MCF 10A (cell line): ENCODE data around the gene FOXK1. TPM values are rescaled to one million over a fixed set of nuclear protein-coding genes. Genes with fewer than 3 reads are reported as not detected.

Source experiments
- BruUV-seq: library from RNA; stranded (reverse); fragments of 400-500 nt; replicated peaks from 2 replicates; lab custom pipeline; 2021; lab: Mats Ljungman, UMichigan
- CTCF ChIA-PET: fragments of 300-600 bp; sonication (Branson Sonifier 250); formaldehyde crosslinking; extraction: SDS; loops from one replicate; lab custom pipeline; 2021; ENCODE audit warnings: antibody characterized with exemption, inconsistent platforms; lab: Yijun Ruan, JAX
- POLR2A ChIA-PET: fragments of 300-600, 350-650 bp; sonication (Branson Sonifier 250); formaldehyde crosslinking; extraction: SDS; loops from one replicate; lab custom pipeline; 2020; ENCODE audit warnings: antibody characterized with exemption, inconsistent platforms; lab: Yijun Ruan, JAX
- DNase-seq: peaks from one replicate; pipeline ENCODE4 v3.0.0-alpha.2; 2018; ENCODE audit not compliant: unreplicated experiment
- H3K27ac Mint-ChIP-seq: one replicate; pipeline ENCODE4 v1.8.0; 2022; ENCODE audit warnings: mild to moderate bottlenecking, low read depth, mixed read lengths; ENCODE audit not compliant: unreplicated experiment
- H3K27me3 Mint-ChIP-seq: one replicate; pipeline ENCODE4 v1.8.0; 2022; ENCODE audit warnings: mixed read lengths; ENCODE audit not compliant: insufficient read depth, unreplicated experiment
- H3K36me3 Mint-ChIP-seq: one replicate; pipeline ENCODE4 v1.8.0; 2022; ENCODE audit warnings: mild to moderate bottlenecking, moderate library complexity, mixed read lengths; ENCODE audit not compliant: insufficient read depth, unreplicated experiment
- H3K4me1 Mint-ChIP-seq: one replicate; pipeline ENCODE4 v1.8.0; 2022; ENCODE audit warnings: mixed read lengths; ENCODE audit not compliant: insufficient read depth, unreplicated experiment
- H3K4me3 Mint-ChIP-seq: one replicate; pipeline ENCODE4 v1.8.0; 2022; ENCODE audit warnings: mild to moderate bottlenecking, moderate library complexity, mixed read lengths; ENCODE audit not compliant: unreplicated experiment
- H3K9me3 Mint-ChIP-seq: one replicate; pipeline ENCODE4 v1.8.0; 2022; ENCODE audit warnings: mixed read lengths; ENCODE audit not compliant: unreplicated experiment
- intact Hi-C: fragments of 100-400 bp; cut with micrococcal nuclease; formaldehyde crosslinking; loops from 2 replicates; pipeline ENCODE4 v1.14.1; 2022
- total RNA-seq: library from RNA; stranded (reverse); gene quantifications from 2 replicates; pipeline ENCODE4 v1.2.3, GENCODE V29; 2022
- TF ChIP-seq, protein P1 (sequence below): fragments of 200-600 bp; IDR thresholded peaks from one replicate; pipeline ENCODE4 v1.8.0; 2022; ENCODE audit warnings: antibody characterized with exemption, mild to moderate bottlenecking; ENCODE audit not compliant: unreplicated experiment

FOXK1 gene
- total RNA-seq, 1 experiment from 2014 or later, result 37.7 TPM

DNA sequence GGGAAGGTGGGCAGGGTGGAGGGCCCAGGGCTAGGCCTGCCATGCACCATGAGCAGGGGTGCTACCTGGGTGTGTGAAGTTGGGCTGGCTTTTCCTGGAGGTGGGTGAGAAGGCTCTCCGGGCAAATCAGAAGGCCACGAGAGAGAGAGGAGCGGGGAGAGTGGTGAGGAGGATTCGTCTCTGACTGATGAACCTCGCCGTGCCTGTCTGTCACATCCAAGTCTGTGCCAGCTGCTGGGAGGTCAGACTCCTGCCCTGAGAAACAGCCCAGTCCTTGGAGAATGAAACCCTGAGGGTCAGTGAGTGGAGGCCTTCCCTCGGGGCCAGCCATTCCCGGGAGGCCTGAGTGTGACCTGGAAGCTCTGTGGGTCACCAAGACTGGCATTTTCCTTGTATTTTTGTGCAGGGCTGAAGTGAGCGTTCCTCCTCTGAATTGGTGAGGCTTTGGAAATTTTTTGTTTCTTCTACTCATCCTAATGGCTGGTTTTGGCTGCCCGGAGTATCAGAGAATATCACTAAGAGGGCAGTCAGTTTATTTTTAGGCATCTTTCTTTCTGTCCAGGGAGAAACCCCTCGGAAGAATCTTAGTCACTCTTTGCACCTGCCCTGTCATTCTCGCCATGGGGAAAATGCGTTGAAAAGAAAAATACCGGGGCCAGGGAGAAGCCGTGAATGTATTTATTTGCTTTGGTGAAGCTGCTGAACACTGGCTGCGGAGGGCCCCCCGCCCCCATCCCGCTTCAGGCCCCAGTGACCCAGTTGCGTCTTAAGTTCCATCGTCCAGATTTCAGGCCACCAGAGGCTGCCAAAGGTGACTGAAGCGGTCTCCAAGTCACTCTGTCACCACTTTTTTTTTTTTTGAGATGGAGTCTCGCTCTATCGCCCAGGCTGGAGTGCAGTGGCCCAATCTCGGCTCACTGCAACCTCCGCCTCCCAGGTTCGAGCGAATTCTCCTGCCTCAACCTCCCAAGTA, 86.8 kb downstream of the FOXK1 start:
- intact Hi-C loops, result no loop called here
- no peak for DNase-seq
- H3K9me3 Mint-ChIP-seq, result no peaks in the 10 kb centered on the region
- no peaks in the 10 kb centered on the region for H3K27me3 Mint-ChIP-seq
- CTCF ChIA-PET, result interaction anchor here (0.6 kb wide), 1 partner anchor 10 kb away, joined by 4 read pairs; no protein-coding TSS in a partner anchor
- TF ChIP-seq, protein P1, sequence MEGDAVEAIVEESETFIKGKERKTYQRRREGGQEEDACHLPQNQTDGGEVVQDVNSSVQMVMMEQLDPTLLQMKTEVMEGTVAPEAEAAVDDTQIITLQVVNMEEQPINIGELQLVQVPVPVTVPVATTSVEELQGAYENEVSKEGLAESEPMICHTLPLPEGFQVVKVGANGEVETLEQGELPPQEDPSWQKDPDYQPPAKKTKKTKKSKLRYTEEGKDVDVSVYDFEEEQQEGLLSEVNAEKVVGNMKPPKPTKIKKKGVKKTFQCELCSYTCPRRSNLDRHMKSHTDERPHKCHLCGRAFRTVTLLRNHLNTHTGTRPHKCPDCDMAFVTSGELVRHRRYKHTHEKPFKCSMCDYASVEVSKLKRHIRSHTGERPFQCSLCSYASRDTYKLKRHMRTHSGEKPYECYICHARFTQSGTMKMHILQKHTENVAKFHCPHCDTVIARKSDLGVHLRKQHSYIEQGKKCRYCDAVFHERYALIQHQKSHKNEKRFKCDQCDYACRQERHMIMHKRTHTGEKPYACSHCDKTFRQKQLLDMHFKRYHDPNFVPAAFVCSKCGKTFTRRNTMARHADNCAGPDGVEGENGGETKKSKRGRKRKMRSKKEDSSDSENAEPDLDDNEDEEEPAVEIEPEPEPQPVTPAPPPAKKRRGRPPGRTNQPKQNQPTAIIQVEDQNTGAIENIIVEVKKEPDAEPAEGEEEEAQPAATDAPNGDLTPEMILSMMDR, result no peak
- H3K36me3 Mint-ChIP-seq, result peaks cover 48% of the 10 kb centered on the region
- H3K27ac Mint-ChIP-seq, result no peak overlapping the region
- H3K4me1 Mint-ChIP-seq, result no peaks in the 10 kb centered on the region
- BruUV-seq, result no TSS peak
- H3K4me3 Mint-ChIP-seq, result no peak overlapping the region
- POLR2A ChIA-PET, result interaction anchor here (0.6 kb wide), 1 partner anchor 1431 kb away, joined by 3 read pairs; no protein-coding TSS in a partner anchor

- CTCF ChIA-PET, result no interaction called here
- Mint-ChIP-seq H3K27me3 (no peaks in the 10 kb centered on the region), H3K27ac (no peak overlapping the region), H3K4me1 (peaks cover 8% of the 10 kb centered on the region), H3K9me3 (no peaks in the 10 kb centered on the region), H3K4me3 (no peak overlapping the region), H3K36me3 (peaks cover 44% of the 10 kb centered on the region)
- POLR2A ChIA-PET, result no interaction called here
- intact Hi-C loops, result no loop called here
- TF ChIP-seq, protein P1, result no peak
- BruUV-seq, result no TSS peak
- DNase-seq, result no peak
Observed at GRCh38 chr7:4769761-4770160, 87.7 kb downstream of the FOXK1 start.

DNA sequence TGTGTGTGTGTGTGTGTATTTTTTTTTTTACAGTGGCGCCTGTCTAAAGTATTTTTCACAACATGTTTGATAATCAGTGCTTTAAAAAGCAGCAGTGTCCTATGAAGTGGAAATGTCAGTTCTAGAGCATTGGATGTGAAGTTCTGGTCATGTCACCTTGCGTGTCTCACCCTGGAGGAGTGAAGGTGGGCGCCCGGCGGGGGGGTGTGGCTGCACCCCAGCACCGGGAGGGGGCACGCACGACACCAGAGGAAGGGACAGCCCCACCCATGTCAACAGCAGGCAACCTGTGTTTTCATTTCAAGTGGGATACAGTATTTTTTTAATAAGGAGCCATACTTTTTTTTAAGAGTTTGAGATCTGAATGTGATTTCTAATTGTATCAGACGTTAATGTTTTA, 88.8 kb downstream of the FOXK1 start:
- TF ChIP-seq, protein P1, result no peak
- Mint-ChIP-seq H3K27me3 (no peaks in the 10 kb centered on the region), H3K4me1 (peaks cover 9% of the 10 kb centered on the region), H3K36me3 (peaks cover 40% of the 10 kb centered on the region), H3K9me3 (no peaks in the 10 kb centered on the region), H3K4me3 (no peak overlapping the region), H3K27ac (no peak overlapping the region)
- no peak for DNase-seq
- intact Hi-C loops, result no loop called here
- BruUV-seq, result no TSS peak
- ChIA-PET CTCF (no interaction called here), POLR2A (interaction anchor here (1.0 kb wide), 1 partner anchor 56 kb away, joined by 3 read pairs; no protein-coding TSS in a partner anchor)

GRCh38 chr7:4771737-4772136, 89.6 kb downstream of the FOXK1 start:
- no peak overlapping the region for H3K4me3 Mint-ChIP-seq
- intact Hi-C loops, result no loop called here
- peaks cover 9% of the 10 kb centered on the region for H3K4me1 Mint-ChIP-seq
- BruUV-seq, result no TSS peak
- POLR2A ChIA-PET, result interaction anchor here (1.0 kb wide), 1 partner anchor 57 kb away, joined by 3 read pairs; no protein-coding TSS in a partner anchor
- no peak for DNase-seq
- H3K9me3 Mint-ChIP-seq, result no peaks in the 10 kb centered on the region
- CTCF ChIA-PET, result no interaction called here
- TF ChIP-seq, protein P1, result no peak
- peaks cover 32% of the 10 kb centered on the region for H3K36me3 Mint-ChIP-seq
- no peak overlapping the region for H3K27ac Mint-ChIP-seq
- H3K27me3 Mint-ChIP-seq, result no peaks in the 10 kb centered on the region
